IPS-15b (cell line): ENCODE results near the gene ZNF621.

Experiments
- H3K27me3 ChIP-seq: one replicate; pipeline ENCODE4 v1.6.1; 2013; ENCODE audit warnings: low read length; ENCODE audit not compliant: control insufficient read depth, insufficient read depth
- H3K36me3 ChIP-seq: one replicate; pipeline ENCODE4 v1.6.1; 2013; ENCODE audit warnings: low read length; ENCODE audit not compliant: control insufficient read depth, insufficient read depth
- H3K4me1 ChIP-seq: one replicate; pipeline ENCODE4 v1.6.1; 2013; ENCODE audit warnings: mild to moderate bottlenecking, low read length; ENCODE audit not compliant: control insufficient read depth, insufficient read depth
- H3K4me3 ChIP-seq: one replicate; pipeline ENCODE4 v1.5.1; 2013; ENCODE audit warnings: low read depth, low read length
- H3K9ac ChIP-seq: one replicate; pipeline ENCODE4 v1.6.1; 2013; ENCODE audit warnings: low read depth, mild to moderate bottlenecking, low read length
- H3K9me3 ChIP-seq: one replicate; pipeline ENCODE4 v1.6.1; 2013; ENCODE audit warnings: mild to moderate bottlenecking, low read length; ENCODE audit not compliant: control insufficient read depth, insufficient read depth

ZNF621 gene

DNA sequence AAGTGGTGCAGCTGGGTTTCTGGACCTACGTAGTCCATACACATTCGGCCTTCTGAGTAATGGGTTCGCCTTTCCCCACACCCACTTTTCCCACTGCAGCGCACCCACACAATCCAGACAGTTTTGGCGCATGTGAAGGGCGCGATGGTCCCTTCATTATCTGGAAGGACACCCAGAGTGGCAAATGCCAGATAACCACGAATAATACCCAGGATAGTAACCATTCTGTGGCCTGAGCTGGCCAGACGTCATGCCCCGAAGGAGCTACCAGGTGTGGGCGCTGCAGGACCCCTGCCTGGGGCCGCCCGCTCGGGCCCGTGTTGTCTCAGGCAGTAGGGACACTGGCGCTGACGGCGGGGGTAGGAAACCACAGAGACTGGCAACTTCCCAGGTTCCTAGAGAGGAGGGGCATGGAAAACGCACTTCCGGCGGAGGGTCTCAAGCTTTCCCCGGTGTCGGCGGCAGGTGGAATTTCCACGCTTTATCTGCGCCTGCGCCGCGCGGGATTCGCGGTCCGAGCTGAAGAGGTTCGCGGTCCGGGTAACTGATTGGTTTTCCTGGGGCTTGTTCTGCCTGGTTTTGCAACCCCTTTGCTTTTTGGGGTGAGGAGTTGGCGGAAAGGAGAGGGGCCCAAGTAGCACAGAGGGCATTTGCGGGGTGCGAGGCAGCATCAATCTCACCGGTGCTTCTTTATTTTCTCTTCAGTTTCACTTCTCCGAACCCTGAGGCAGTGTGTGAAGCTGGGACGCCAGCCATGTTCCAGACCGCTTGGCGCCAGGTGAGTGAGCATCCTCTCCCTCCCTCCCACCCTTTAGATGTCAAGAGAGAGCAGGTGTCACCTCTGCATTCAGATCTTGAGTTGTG is 18.9 kb upstream of the ZNF621 start, which contains the start of gene ZNF620:
TSS of gene ZNF620 (plus strand) at position 441 of the 864 bp plus-strand sequence. CDS start at position 755, 314 bp downstream.
- peak within 1 kb of the TSS; percentile 82 for H3K9ac ChIP-seq
- H3K4me1 ChIP-seq: peaks cover 2% of the 10 kb centered on the region
- no peaks in the 10 kb centered on the region for H3K9me3 ChIP-seq
- H3K4me3 ChIP-seq: peak within 1 kb of the TSS; percentile 92
- no peaks in the 10 kb centered on the region for H3K27me3 ChIP-seq
- H3K36me3 ChIP-seq: peaks cover 4% of the 10 kb centered on the region

DNA sequence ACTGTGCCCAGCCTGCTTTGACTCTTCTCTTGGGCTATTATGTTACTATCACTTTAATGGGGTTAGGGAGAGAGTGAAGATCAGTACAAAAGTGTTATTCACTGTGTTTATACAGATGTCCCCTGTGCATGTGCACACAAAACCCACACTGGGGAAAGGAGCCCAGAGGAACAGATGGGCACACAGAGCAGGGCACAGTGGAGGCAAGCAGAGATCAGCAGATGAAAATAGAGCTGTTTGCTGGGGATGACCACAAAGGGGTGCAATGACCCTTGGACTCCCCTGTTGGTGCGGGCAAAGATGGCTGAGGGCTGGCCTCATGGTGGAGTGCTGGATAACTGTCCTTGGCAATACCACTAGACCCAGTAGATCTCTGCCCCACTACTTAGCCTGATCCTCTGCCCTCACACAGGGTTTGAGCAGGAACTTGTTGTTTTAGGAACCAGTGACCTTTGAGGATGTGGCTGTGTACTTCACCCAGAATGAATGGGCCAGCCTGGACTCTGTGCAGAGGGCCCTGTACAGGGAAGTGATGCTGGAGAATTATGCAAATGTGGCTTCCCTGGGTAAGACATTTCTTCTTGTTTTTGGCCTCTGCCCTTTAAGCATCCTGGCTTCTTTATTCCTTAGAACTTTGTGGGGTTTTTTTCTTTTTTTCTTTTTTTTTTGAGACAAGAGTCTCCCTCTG is 13.6 kb upstream of the ZNF621 start:
- H3K27me3 ChIP-seq: no peaks in the 10 kb centered on the region
- H3K36me3 ChIP-seq: peaks cover 16% of the 10 kb centered on the region
- H3K9ac ChIP-seq: no peak overlapping the region
- H3K9me3 ChIP-seq: no peaks in the 10 kb centered on the region
- no peak overlapping the region for H3K4me3 ChIP-seq
- H3K4me1 ChIP-seq: peaks cover 2% of the 10 kb centered on the region

DNA sequence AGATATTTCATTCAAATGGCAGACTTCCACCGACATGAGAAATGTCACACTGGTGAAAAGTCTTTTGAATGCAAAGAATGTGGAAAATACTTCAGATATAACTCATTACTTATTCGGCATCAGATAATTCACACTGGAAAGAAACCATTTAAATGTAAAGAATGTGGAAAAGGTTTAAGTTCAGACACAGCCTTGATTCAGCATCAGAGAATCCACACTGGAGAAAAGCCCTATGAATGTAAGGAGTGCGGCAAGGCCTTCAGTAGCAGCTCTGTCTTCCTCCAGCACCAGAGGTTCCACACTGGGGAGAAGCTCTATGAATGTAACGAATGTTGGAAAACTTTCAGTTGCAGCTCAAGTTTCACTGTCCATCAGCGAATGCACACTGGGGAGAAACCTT is 8.6 kb upstream of the ZNF621 start:
- Histone ChIP-seq H3K9me3 (no peaks in the 10 kb centered on the region), H3K36me3 (peaks cover 14% of the 10 kb centered on the region), H3K4me1 (no peaks in the 10 kb centered on the region), H3K4me3 (no peak overlapping the region), H3K27me3 (no peaks in the 10 kb centered on the region), H3K9ac (no peak overlapping the region)

DNA sequence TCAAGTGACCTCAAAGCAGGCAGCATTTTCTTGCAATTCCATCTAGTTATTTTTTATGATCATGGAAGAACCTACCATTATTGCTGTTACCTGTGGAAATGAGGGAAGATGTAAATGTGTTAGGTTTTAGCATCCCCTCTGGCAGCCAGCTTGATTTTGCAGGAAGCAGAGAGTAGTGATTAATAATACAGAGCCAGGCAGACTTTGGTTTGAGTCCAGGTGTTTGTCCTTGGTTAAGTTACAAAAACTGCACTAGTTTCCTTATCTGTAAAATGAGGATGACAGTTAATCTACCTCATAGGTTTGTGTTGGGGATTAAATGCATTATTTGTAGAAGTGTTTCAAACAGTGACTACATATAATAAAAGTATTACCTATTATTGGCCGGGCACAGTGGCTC is 6.7 kb upstream of the ZNF621 start:
- H3K4me1 ChIP-seq: no peaks in the 10 kb centered on the region
- no peak overlapping the region for H3K4me3 ChIP-seq
- H3K9me3 ChIP-seq: no peaks in the 10 kb centered on the region
- H3K36me3 ChIP-seq: peaks cover 10% of the 10 kb centered on the region
- H3K9ac ChIP-seq: no peak overlapping the region
- H3K27me3 ChIP-seq: no peaks in the 10 kb centered on the region

DNA sequence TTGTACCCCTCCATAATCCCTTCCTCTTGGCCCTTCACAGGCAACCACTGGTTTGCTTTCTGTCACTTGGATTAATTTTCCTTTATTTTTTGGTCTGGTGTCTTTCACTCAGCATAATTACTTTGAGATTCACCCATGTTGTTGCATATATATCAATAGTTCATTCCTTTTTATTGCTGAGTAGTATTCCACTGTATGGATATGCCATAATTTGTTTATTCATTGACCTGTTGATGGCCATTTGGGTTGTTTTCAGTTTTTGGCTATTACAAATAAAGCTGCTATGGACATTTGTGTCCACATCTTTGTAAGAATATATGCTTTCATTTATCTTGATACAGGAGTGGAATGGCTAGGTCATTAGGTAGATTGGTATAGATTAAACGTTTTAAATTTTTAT is 5.9 kb upstream of the ZNF621 start:
- no peaks in the 10 kb centered on the region for H3K9me3 ChIP-seq
- no peak overlapping the region for H3K4me3 ChIP-seq
- no peaks in the 10 kb centered on the region for H3K27me3 ChIP-seq
- no peak overlapping the region for H3K9ac ChIP-seq
- no peaks in the 10 kb centered on the region for H3K4me1 ChIP-seq
- peaks cover 10% of the 10 kb centered on the region for H3K36me3 ChIP-seq

DNA sequence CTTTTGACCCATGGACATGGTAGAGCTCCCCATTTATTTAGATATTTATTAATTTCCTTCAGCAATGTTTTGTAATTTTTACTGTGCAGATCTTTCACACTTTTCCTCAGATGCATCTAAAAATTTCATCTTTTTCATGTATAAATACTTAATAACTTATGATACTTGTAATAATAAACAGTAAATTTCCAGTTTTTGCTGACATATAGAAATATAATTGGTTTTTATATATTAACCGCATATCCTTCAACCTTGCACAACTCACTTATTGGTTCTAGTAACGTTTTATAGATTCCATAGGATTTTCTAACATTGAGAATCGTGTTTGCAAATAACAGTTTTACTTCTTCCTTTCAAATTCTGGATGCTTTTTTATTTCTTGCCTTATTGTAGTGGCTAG is 3.5 kb upstream of the ZNF621 start:
- Histone ChIP-seq H3K4me3 (no peak overlapping the region), H3K4me1 (no peaks in the 10 kb centered on the region), H3K9me3 (no peaks in the 10 kb centered on the region), H3K36me3 (peaks cover 4% of the 10 kb centered on the region), H3K9ac (no peak overlapping the region), H3K27me3 (no peaks in the 10 kb centered on the region)

DNA sequence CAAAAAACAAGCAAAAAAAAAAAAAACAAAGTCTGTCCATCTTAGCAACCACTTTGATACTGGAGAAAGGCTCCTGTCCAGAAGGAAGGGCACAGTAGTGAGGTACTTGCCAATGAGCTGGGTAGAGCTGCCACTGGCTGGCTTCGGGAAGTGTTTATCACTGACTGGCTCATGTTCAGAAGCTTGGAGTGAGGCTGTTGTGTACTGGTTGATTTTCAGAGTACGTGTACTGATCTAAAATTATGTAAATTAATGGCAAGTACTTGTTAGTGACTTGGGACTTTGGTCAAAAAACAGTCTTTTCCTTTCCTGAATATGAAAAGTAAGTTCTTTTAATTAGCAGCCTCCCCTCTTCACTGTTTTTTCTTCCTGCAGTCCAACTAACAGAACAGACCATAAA is 979 bp upstream of the ZNF621 start:
- H3K9me3 ChIP-seq: no peaks in the 10 kb centered on the region
- no peaks in the 10 kb centered on the region for H3K27me3 ChIP-seq
- no peaks in the 10 kb centered on the region for H3K4me1 ChIP-seq
- peak overlapping the region; percentile 76 for H3K4me3 ChIP-seq
- H3K36me3 ChIP-seq: no peaks in the 10 kb centered on the region
- H3K9ac ChIP-seq: no peak overlapping the region

DNA sequence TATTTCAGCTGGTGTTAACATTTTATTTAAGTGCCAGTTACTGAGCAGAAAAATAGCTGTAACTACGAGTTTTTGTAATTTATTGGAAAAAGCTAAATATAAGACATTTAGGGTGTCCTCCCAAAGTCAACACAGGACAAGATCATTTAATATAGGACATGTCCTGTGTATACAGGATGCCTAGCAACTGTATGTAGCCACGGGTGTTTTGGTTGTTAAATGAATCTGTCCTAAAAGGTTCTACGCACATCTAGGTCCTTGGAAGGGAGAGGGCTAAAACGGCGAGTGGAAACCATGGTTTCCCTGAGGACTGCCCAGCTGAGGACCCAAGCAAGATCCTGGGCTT is 565 bp upstream of the ZNF621 start:
- Histone ChIP-seq H3K27me3 (no peaks in the 10 kb centered on the region), H3K4me1 (no peaks in the 10 kb centered on the region), H3K9me3 (no peaks in the 10 kb centered on the region), H3K9ac (peak overlapping the region; percentile 90), H3K4me3 (peak overlapping the region; percentile 76), H3K36me3 (no peaks in the 10 kb centered on the region)

DNA sequence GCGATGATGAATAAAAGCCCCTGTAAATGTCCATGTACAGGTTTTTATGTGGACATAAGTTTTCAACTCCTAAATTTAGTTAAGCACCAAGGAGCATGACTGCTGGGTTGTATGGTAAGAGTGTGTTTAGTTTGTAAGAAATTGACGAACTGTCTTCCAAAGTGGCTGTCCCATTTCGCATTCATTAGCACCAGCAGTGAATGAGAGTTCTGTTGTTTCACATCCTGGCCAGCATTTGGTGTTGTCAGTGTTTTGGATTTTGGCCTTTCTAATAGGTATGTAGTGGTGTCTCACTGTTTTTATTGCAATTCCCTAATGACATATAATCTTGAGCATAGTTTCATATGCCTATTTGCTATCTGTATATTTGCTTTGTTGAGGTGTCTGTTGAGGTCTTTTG is 3.7 kb downstream of the ZNF621 start:
- no peaks in the 10 kb centered on the region for H3K4me1 ChIP-seq
- no peaks in the 10 kb centered on the region for H3K9me3 ChIP-seq
- no peak overlapping the region for H3K4me3 ChIP-seq
- no peak overlapping the region for H3K9ac ChIP-seq
- peaks cover 10% of the 10 kb centered on the region for H3K36me3 ChIP-seq
- no peaks in the 10 kb centered on the region for H3K27me3 ChIP-seq

DNA sequence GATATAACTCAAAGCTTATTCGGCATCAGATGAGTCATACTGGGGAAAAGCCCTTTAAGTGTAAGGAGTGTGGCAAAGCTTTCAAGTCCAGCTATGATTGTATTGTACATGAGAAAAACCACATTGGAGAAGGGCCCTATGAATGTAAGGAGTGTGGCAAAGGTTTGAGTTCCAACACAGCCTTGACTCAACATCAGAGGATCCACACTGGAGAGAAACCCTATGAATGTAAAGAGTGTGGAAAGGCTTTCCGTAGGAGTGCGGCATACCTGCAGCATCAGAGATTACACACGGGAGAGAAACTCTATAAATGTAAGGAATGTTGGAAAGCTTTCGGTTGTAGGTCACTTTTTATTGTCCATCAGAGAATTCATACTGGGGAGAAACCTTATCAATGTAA is 7.5 kb downstream of the ZNF621 start:
- peaks cover 10% of the 10 kb centered on the region for H3K36me3 ChIP-seq
- no peak overlapping the region for H3K4me3 ChIP-seq
- H3K9me3 ChIP-seq: no peaks in the 10 kb centered on the region
- H3K27me3 ChIP-seq: no peaks in the 10 kb centered on the region
- H3K4me1 ChIP-seq: no peaks in the 10 kb centered on the region
- no peak overlapping the region for H3K9ac ChIP-seq

DNA sequence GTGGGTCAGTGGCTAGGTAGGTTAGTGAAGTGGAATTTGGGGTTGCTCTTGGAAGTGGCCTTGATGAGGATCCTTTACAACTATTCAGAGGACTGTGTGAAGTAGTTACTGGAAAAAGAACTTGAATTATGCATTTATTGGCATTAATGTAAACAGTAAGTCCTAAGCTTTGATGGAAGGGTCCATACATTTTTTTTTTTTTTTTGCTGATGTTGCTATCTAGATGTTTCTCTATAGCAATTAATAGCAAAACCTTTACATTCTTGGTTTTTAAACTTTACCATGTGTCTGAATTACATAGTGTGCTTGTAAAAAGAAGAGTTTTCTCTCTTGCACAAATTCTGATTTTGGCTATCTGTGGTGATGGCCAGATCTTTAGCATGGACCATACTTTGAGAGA is 9.5 kb downstream of the ZNF621 start:
- no peaks in the 10 kb centered on the region for H3K27me3 ChIP-seq
- no peaks in the 10 kb centered on the region for H3K9me3 ChIP-seq
- H3K36me3 ChIP-seq: peaks cover 17% of the 10 kb centered on the region
- no peak overlapping the region for H3K4me3 ChIP-seq
- no peaks in the 10 kb centered on the region for H3K4me1 ChIP-seq
- no peak overlapping the region for H3K9ac ChIP-seq

DNA sequence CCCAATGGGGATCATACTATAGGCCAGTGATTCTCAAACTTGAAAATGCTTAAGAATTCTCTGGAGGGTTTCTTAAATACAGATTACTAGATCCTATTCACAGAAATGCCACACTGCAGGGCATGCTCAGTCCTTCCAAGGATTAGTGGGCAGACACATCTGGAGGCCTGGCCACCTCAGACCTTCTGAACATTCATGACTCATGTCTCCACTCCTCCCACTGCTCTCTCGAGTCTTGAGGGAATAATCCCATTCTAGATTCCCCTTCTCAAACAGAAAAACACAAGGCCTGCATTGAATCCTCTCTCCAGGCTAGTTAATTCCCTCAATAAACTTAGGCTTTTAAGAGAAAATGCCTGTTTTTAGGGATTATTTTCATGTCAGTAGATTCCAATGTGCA is 22.1 kb downstream of the ZNF621 start:
- no peak overlapping the region for H3K4me3 ChIP-seq
- no peaks in the 10 kb centered on the region for H3K27me3 ChIP-seq
- no peaks in the 10 kb centered on the region for H3K4me1 ChIP-seq
- no peaks in the 10 kb centered on the region for H3K36me3 ChIP-seq
- no peak overlapping the region for H3K9ac ChIP-seq
- H3K9me3 ChIP-seq: no peaks in the 10 kb centered on the region
